Measurements from ENCODE around the gene PDS5A. TPM values are rescaled to one million over a fixed set of nuclear protein-coding genes. Genes with fewer than 3 reads are reported as not detected.

PDS5A gene
- total RNA-seq, 1 donor from 2014 or later, result 74.8 TPM

GRCh38 chr4:39900966-39901365, 76.7 kb downstream of the PDS5A start:
- peaks cover 91% of the 10 kb centered on the region for H3K36me3 ChIP-seq
- no peak overlapping the region for H3K4me3 ChIP-seq
- ATAC-seq, result no peak
- no peak overlapping the region for H3K27ac ChIP-seq
- intact Hi-C loops (cut with DNase I), result no loop called here
- H3K9me3 ChIP-seq, result no peaks in the 10 kb centered on the region
- TF ChIP-seq, protein P1, sequence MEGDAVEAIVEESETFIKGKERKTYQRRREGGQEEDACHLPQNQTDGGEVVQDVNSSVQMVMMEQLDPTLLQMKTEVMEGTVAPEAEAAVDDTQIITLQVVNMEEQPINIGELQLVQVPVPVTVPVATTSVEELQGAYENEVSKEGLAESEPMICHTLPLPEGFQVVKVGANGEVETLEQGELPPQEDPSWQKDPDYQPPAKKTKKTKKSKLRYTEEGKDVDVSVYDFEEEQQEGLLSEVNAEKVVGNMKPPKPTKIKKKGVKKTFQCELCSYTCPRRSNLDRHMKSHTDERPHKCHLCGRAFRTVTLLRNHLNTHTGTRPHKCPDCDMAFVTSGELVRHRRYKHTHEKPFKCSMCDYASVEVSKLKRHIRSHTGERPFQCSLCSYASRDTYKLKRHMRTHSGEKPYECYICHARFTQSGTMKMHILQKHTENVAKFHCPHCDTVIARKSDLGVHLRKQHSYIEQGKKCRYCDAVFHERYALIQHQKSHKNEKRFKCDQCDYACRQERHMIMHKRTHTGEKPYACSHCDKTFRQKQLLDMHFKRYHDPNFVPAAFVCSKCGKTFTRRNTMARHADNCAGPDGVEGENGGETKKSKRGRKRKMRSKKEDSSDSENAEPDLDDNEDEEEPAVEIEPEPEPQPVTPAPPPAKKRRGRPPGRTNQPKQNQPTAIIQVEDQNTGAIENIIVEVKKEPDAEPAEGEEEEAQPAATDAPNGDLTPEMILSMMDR (IDR thresholded peaks at IDR 0.05), result no peak
- H3K27me3 ChIP-seq (ENCODE audit: low read depth), result no peaks in the 10 kb centered on the region
- DNase-seq, result no peak
- H3K4me1 ChIP-seq, result no peaks in the 10 kb centered on the region

GRCh38 chr4:39899291-39899690, 78.4 kb downstream of the PDS5A start:
- Histone ChIP-seq H3K9me3 (no peaks in the 10 kb centered on the region), H3K4me3 (no peak overlapping the region), H3K27ac (no peak overlapping the region), H3K36me3 (peaks cover 99% of the 10 kb centered on the region), H3K4me1 (no peaks in the 10 kb centered on the region), H3K27me3 (ENCODE audit: low read depth) (no peaks in the 10 kb centered on the region)
- TF ChIP-seq, protein P1 (IDR thresholded peaks at IDR 0.05), result no peak
- intact Hi-C loops (cut with DNase I), result no loop called here
- ATAC-seq (no peak), DNase-seq (no peak)

- no peaks in the 10 kb centered on the region for H3K9me3 ChIP-seq
- ATAC-seq (no peak), DNase-seq (no peak)
- no peaks in the 10 kb centered on the region for H3K4me1 ChIP-seq
- peaks cover 100% of the 10 kb centered on the region for H3K36me3 ChIP-seq
- intact Hi-C loops (cut with DNase I), result no loop called here
- TF ChIP-seq, protein P1 (IDR thresholded peaks at IDR 0.05), result no peak
- no peak overlapping the region for H3K27ac ChIP-seq
- H3K27me3 ChIP-seq (ENCODE audit: low read depth), result no peaks in the 10 kb centered on the region
- H3K4me3 ChIP-seq, result no peak overlapping the region
Observed at GRCh38 chr4:39898015-39898414, 79.7 kb downstream of the PDS5A start.

GRCh38 chr4:39893693-39894072, 84.0 kb downstream of the PDS5A start:
- Histone ChIP-seq H3K27me3 (ENCODE audit: low read depth) (no peaks in the 10 kb centered on the region), H3K36me3 (peaks cover 99% of the 10 kb centered on the region), H3K9me3 (no peaks in the 10 kb centered on the region), H3K4me1 (no peaks in the 10 kb centered on the region), H3K4me3 (no peak overlapping the region), H3K27ac (no peak overlapping the region)
- TF ChIP-seq, protein P1 (IDR thresholded peaks at IDR 0.05), result no peak
- ATAC-seq (no peak), DNase-seq (no peak)
- intact Hi-C loops (cut with DNase I), result no loop called here

GRCh38 chr4:39892988-39893692, 84.6 kb downstream of the PDS5A start:
- DNase-seq (no peak), ATAC-seq (no peak)
- no peak overlapping the region for H3K27ac ChIP-seq
- H3K4me1 ChIP-seq, result no peaks in the 10 kb centered on the region
- peaks cover 99% of the 10 kb centered on the region for H3K36me3 ChIP-seq
- TF ChIP-seq, protein P1 (IDR thresholded peaks at IDR 0.05), result no peak
- H3K27me3 ChIP-seq (ENCODE audit: low read depth), result no peaks in the 10 kb centered on the region
- intact Hi-C loops (cut with DNase I), result no loop called here
- no peaks in the 10 kb centered on the region for H3K9me3 ChIP-seq
- no peak overlapping the region for H3K4me3 ChIP-seq
